Sigmoid colon (tissue), 7 donors: ENCODE data around the gene DRAXIN. TPM values are rescaled to one million over a fixed set of nuclear protein-coding genes. Genes with fewer than 3 reads are reported as not detected.

Experiments used
- DNase-seq: peaks from one replicate; pipeline ENCODE4 v3.0.0-alpha.2; 2019
- H3K27ac ChIP-seq, 4 donors: fragments of 200-600 bp; sonication (generic); one replicate each; pipeline ENCODE4 v1.5.1; 2016 to 2019; ENCODE audit warnings: mild to moderate bottlenecking in 1 of 4
- H3K27me3 ChIP-seq, 3 donors: fragments of 200-600 bp; sonication (generic); one replicate each; pipeline ENCODE4 v1.5.1; 2019; ENCODE audit warnings: mild to moderate bottlenecking in 1 of 3
- H3K36me3 ChIP-seq, 4 donors: fragments of 200-600 bp; sonication (generic); one replicate each; pipeline ENCODE4 v1.5.1; 2016 to 2019
- H3K4me1 ChIP-seq, 4 donors: fragments of 200-600 bp; sonication (generic); one replicate each; pipeline ENCODE4 v1.5.1; 2017 to 2019
- H3K4me3 ChIP-seq, 4 donors: fragments of 200-600 bp; sonication (generic); one replicate each; pipeline ENCODE4 v1.5.1; 2017 to 2019; ENCODE audit warnings: mild to moderate bottlenecking in 2 of 4, moderate library complexity in 1 of 4
- H3K9me3 ChIP-seq, 4 donors: fragments of 200-600 bp in 3 of 4; sonication (generic) in 3 of 4; one replicate each; pipeline versions ENCODE4 v1.5.1 to v1.6.1; 2013 to 2019
- EP300 ChIP-seq, 4 donors: sonication (generic); formaldehyde crosslinking; IDR thresholded peaks; one replicate each; pipeline ENCODE4 v1.6.1; 2017; ENCODE audit warnings: antibody characterized with exemption in 4 of 4
- POLR2A ChIP-seq, 2 donors: fragments of 450-650 bp; IDR thresholded peaks; one replicate each; pipeline ENCODE4 v1.6.1; 2016; ENCODE audit warnings: antibody characterized with exemption in 2 of 2, mild to moderate bottlenecking in 2 of 2, moderate library complexity in 2 of 2
- POLR2AphosphoS5 ChIP-seq, 4 donors: sonication (generic); formaldehyde crosslinking; IDR thresholded peaks; one replicate each; pipeline ENCODE4 v1.6.1; 2017; ENCODE audit warnings: antibody characterized with exemption in 4 of 4
- WGBS, 2 donors: extraction: QIAGEN DNeasy Blood & Tissue Kit; methylation state at CpG; one replicate each; pipeline ENCODE4 v1.1.7; 2013; 5-methylcytosine and 5-hydroxymethylcytosine counted together
- intact Hi-C: fragments of 100-400 bp; cut with DNase I; formaldehyde crosslinking; loops from one replicate; pipeline ENCODE4 v1.15.1; 2023
- polyA plus RNA-seq, 3 donors: library from polyadenylated mRNA; stranded (reverse); fragments of 200-250 nt; gene quantifications; one replicate each; pipeline ENCODE4 v1.2.3, GENCODE V29; 2013
- total RNA-seq, 4 donors: library from RNA; depleted of rRNA; stranded (reverse); fragments of >200 nt; gene quantifications; one replicate each; pipeline ENCODE4 v1.1.0, GENCODE V29; 2016
- TF ChIP-seq, protein P1 (sequence below), 4 experiments: fragments of 450-650 bp in 3 of 4; fragments of 200-600 bp in 1 of 4; IDR thresholded peaks; one replicate each; pipeline ENCODE4 v1.5.1; 2016 to 2019; ENCODE audit warnings: antibody characterized with exemption in 4 of 4, mild to moderate bottlenecking in 3 of 4, moderate library complexity in 2 of 4
- donor health status: healthy with polysubstance abuse.
- donor health status: Bipolar disorder and iron deficiency.
- donor health status: healthy.

Gene DRAXIN
- total and polyA plus RNA-seq, 7 donors = 0.13 to 0.36 (median 0.28) TPM; not detected in 4

- Histone ChIP-seq H3K36me3 (peaks cover 0 to 8% (median 0%) of the 10 kb centered on the region in 4 donors), H3K27ac (no peak overlapping the region), H3K9me3 (no peaks in the 10 kb centered on the region), H3K4me3 (no peak overlapping the region), H3K4me1 (peaks cover 0 to 49% (median 42%) of the 10 kb centered on the region in 4 donors), H3K27me3 (peaks cover 7 to 26% (median 23%) of the 10 kb centered on the region in 3 donors)
- intact Hi-C loops = loop anchor here (5.0 kb wide), 4 partner anchors 85 to 255 kb away; partner anchors contain the start of gene AGTRAP
- DNase-seq = no peak
- TF ChIP-seq POLR2AphosphoS5 (IDR thresholded peaks at IDR 0.05) = no peak
- no peak for TF ChIP-seq EP300 (IDR thresholded peaks at IDR 0.05)
- TF ChIP-seq POLR2A (IDR thresholded peaks at IDR 0.05) = no peak
- TF ChIP-seq, protein P1, sequence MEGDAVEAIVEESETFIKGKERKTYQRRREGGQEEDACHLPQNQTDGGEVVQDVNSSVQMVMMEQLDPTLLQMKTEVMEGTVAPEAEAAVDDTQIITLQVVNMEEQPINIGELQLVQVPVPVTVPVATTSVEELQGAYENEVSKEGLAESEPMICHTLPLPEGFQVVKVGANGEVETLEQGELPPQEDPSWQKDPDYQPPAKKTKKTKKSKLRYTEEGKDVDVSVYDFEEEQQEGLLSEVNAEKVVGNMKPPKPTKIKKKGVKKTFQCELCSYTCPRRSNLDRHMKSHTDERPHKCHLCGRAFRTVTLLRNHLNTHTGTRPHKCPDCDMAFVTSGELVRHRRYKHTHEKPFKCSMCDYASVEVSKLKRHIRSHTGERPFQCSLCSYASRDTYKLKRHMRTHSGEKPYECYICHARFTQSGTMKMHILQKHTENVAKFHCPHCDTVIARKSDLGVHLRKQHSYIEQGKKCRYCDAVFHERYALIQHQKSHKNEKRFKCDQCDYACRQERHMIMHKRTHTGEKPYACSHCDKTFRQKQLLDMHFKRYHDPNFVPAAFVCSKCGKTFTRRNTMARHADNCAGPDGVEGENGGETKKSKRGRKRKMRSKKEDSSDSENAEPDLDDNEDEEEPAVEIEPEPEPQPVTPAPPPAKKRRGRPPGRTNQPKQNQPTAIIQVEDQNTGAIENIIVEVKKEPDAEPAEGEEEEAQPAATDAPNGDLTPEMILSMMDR (IDR thresholded peaks at IDR 0.05) = no peak
- WGBS, 2 donors = 91 to 94% methylated on average over 11 of the region's 11 CpGs
These were observed 39.2 kb upstream of the DRAXIN start for GRCh38 chr1:11652203-11652780.

- Histone ChIP-seq H3K4me1 (peaks cover 0 to 46% (median 37%) of the 10 kb centered on the region in 4 donors), H3K4me3 (no peak overlapping the region)
These were observed 38.2 kb upstream of the DRAXIN start for GRCh38 chr1:11653101-11653860.

GRCh38 chr1:11653861-11654136, 37.7 kb upstream of the DRAXIN start:
- H3K27ac ChIP-seq = peak overlapping the region in 2 of 4 donors; percentile 62 to 80
- H3K4me1 ChIP-seq = peaks cover 0 to 40% (median 32%) of the 10 kb centered on the region in 4 donors
- no peak for DNase-seq
- intact Hi-C loops = loop anchor here (5.0 kb wide), 4 partner anchors 84 to 254 kb away; partner anchors contain the start of gene AGTRAP
- TF ChIP-seq POLR2A (IDR thresholded peaks at IDR 0.05) (no peak), POLR2AphosphoS5 (IDR thresholded peaks at IDR 0.05) (no peak), EP300 (IDR thresholded peaks at IDR 0.05) (no peak)
- peaks cover 0 to 15% (median 0%) of the 10 kb centered on the region in 4 donors for H3K36me3 ChIP-seq
- peak overlapping the region in 3 of 4 donors; percentile 57 to 78 (median 76) for H3K4me3 ChIP-seq
- H3K27me3 ChIP-seq = peaks cover 7 to 23% (median 14%) of the 10 kb centered on the region in 3 donors
- WGBS, 2 donors = 55 to 82% methylated on average over 7 of the region's 7 CpGs
- no peaks in the 10 kb centered on the region for H3K9me3 ChIP-seq

More at GRCh38 chr1:11653101-11653860, 38.2 kb upstream of the DRAXIN start:
- H3K27me3 ChIP-seq = peaks cover 7 to 26% (median 19%) of the 10 kb centered on the region in 3 donors
- DNase-seq = no peak
- no peaks in the 10 kb centered on the region for H3K9me3 ChIP-seq
- no peak for TF ChIP-seq EP300 (IDR thresholded peaks at IDR 0.05)
- TF ChIP-seq, protein P1 (IDR thresholded peaks at IDR 0.05) = no peak
- TF ChIP-seq POLR2AphosphoS5 (IDR thresholded peaks at IDR 0.05) = no peak
- TF ChIP-seq POLR2A (IDR thresholded peaks at IDR 0.05) = no peak
- WGBS, 2 donors = 54 to 78% methylated on average over 17 of the region's 17 CpGs
- peaks cover 0 to 11% (median 0%) of the 10 kb centered on the region in 4 donors for H3K36me3 ChIP-seq
- peak overlapping the region in 2 of 4 donors; percentile 62 to 80 for H3K27ac ChIP-seq
- intact Hi-C loops = loop anchor here (5.0 kb wide), 4 partner anchors 84 to 254 kb away; partner anchors contain the start of gene AGTRAP

DNA sequence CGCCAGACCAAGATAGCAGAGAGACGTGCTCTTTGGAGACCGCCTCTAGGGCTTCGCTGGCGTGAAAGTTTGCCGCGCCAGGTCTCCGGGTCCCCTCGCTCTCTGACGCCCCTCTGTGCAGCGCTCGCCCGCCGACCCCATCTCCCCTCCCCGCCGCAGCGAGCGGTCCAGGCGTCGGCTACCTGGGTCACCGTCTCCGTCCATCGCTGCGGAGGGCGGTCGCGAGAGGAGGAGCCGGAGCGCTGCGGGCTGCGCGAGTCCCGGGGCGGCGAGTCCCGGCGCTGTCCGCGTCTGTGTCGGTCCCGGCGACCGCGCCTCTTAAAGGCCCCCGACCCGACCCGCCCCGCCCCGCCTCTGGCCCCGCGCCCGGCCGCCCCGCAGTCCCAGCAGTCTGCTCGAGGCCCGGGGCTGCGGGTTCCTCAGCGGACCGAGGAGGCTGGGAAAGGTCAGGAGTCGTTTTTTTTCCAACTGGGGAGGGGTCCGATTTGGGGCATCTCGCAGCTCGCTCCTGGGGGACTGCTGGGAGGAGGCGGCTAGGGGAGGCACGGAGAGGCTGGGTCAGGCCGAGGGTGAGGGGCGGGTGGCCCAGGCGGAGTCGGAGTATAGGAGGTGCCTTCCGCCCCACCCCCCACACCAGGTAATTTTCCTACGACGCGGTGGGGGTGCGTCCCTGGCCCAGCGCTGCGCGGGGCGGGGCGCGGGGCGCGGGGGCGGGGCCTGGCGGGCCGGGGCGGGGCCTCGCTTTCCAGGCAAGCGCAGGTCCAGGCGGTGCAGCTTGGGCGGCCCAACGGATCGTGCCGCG, 37.2 kb upstream of the DRAXIN start, which contains the start of the genes FBXO2 and FBXO44:
Gene FBXO2 (minus strand): TSS at position 293 of the 802 bp plus-strand sequence. CDS start 89 bp downstream, at position 204.
Gene FBXO44 (plus strand): TSS at position 741 of the 802 bp plus-strand sequence. CDS start 959 bp downstream, outside the sequence.
- intact Hi-C loops = loop anchor here (5.0 kb wide), 4 partner anchors 83 to 253 kb away; partner anchors contain the start of gene AGTRAP
- peak; percentile 77 for DNase-seq

More for the DNA sequence above, 37.2 kb upstream of the DRAXIN start, which contains the start of the genes FBXO2 and FBXO44:
- peaks cover 0 to 18% (median 0%) of the 10 kb centered on the region in 4 donors for H3K36me3 ChIP-seq
- H3K9me3 ChIP-seq = no peaks in the 10 kb centered on the region
- H3K27ac ChIP-seq = peak within 1 kb of the TSS; percentile 24 to 80 (median 47)
- peaks cover 7 to 17% (median 10%) of the 10 kb centered on the region in 3 donors for H3K27me3 ChIP-seq
- TF ChIP-seq, protein P1 (IDR thresholded peaks at IDR 0.05) = no peak
- TF ChIP-seq POLR2AphosphoS5 (IDR thresholded peaks at IDR 0.05) (no peak), POLR2A (IDR thresholded peaks at IDR 0.05) (no peak), EP300 (IDR thresholded peaks at IDR 0.05) (no peak)
- H3K4me1 ChIP-seq = peaks cover 0 to 35% (median 29%) of the 10 kb centered on the region in 4 donors
- peak within 1 kb of the TSS; percentile 57 to 78 (median 69) for H3K4me3 ChIP-seq
- 3 to 6% methylated on average over 94 of the region's 94 CpGs for WGBS, 2 donors
